Measurements from ENCODE around the gene CPN1.
"Not testable (repeated sequence)": the region's sequence is repeated elsewhere in the genome, so short reads cannot be mapped to it uniquely, and the experiment has no call there.

CPN1 gene

GRCh38 chr10:100081075-100082001 is at the start of gene CPN1:
CPN1 (minus strand) TSS chr10:100081869; CDS start chr10:100081625, 244 bp downstream.
- peaks cover 51% of the 10 kb centered on the region for H3K27me3 Mint-ChIP-seq
- H3K36me3 Mint-ChIP-seq = no peaks in the 10 kb centered on the region
- H3K4me3 Mint-ChIP-seq = no peak within 1 kb of the TSS
- H3K27ac Mint-ChIP-seq = no peak within 1 kb of the TSS
- ATAC-seq = no peak
- H3K9me3 Mint-ChIP-seq = no peaks in the 10 kb centered on the region
- H3K4me1 Mint-ChIP-seq = peaks cover 6% of the 10 kb centered on the region

- peaks cover 8% of the 10 kb centered on the region for H3K9me3 Mint-ChIP-seq
- no peak overlapping the region for H3K4me3 Mint-ChIP-seq
- no peaks in the 10 kb centered on the region for H3K4me1 Mint-ChIP-seq
- no peak for ATAC-seq
- H3K36me3 Mint-ChIP-seq = no peaks in the 10 kb centered on the region
- no peak overlapping the region for H3K27ac Mint-ChIP-seq
- peaks cover 54% of the 10 kb centered on the region for H3K27me3 Mint-ChIP-seq
Measured at GRCh38 chr10:100130831-100131230, 49.2 kb upstream of the CPN1 start.

- peaks cover 2% of the 10 kb centered on the region for H3K9me3 Mint-ChIP-seq
- H3K27ac Mint-ChIP-seq = no peak overlapping the region
- H3K4me1 Mint-ChIP-seq = no peaks in the 10 kb centered on the region
- peaks cover 48% of the 10 kb centered on the region for H3K27me3 Mint-ChIP-seq
- no peak overlapping the region for H3K4me3 Mint-ChIP-seq
- H3K36me3 Mint-ChIP-seq = no peaks in the 10 kb centered on the region
- ATAC-seq = no peak
Measured at GRCh38 chr10:100129424-100129823, 47.8 kb upstream of the CPN1 start.

GRCh38 chr10:100128951-100129350 is 47.3 kb upstream of the CPN1 start:
- peaks cover 2% of the 10 kb centered on the region for H3K9me3 Mint-ChIP-seq
- H3K27me3 Mint-ChIP-seq = peaks cover 48% of the 10 kb centered on the region
- no peaks in the 10 kb centered on the region for H3K36me3 Mint-ChIP-seq
- no peak overlapping the region for H3K4me3 Mint-ChIP-seq
- H3K4me1 Mint-ChIP-seq = no peaks in the 10 kb centered on the region
- H3K27ac Mint-ChIP-seq = no peak overlapping the region
- no peak for ATAC-seq

- H3K36me3 Mint-ChIP-seq, ATAC-seq, H3K9me3 Mint-ChIP-seq, H3K4me3 Mint-ChIP-seq, H3K27ac Mint-ChIP-seq, H3K4me1 Mint-ChIP-seq: not testable (repeated sequence)
- H3K27me3 Mint-ChIP-seq = peaks cover 46% of the 10 kb centered on the region
Measured at GRCh38 chr10:100125335-100125734, 43.7 kb upstream of the CPN1 start.

GRCh38 chr10:100124097-100124496 is 42.4 kb upstream of the CPN1 start:
- no peaks in the 10 kb centered on the region for H3K9me3 Mint-ChIP-seq
- no peaks in the 10 kb centered on the region for H3K36me3 Mint-ChIP-seq
- H3K4me3 Mint-ChIP-seq = no peak overlapping the region
- peaks cover 42% of the 10 kb centered on the region for H3K27me3 Mint-ChIP-seq
- no peak for ATAC-seq
- H3K27ac Mint-ChIP-seq = no peak overlapping the region
- peaks cover 6% of the 10 kb centered on the region for H3K4me1 Mint-ChIP-seq

- peaks cover 3% of the 10 kb centered on the region for H3K9me3 Mint-ChIP-seq
- peaks cover 39% of the 10 kb centered on the region for H3K27me3 Mint-ChIP-seq
- peaks cover 6% of the 10 kb centered on the region for H3K4me1 Mint-ChIP-seq
- no peak overlapping the region for H3K27ac Mint-ChIP-seq
- H3K4me3 Mint-ChIP-seq = no peak overlapping the region
- ATAC-seq = no peak
- H3K36me3 Mint-ChIP-seq = no peaks in the 10 kb centered on the region
Measured at GRCh38 chr10:100122780-100123179, 41.1 kb upstream of the CPN1 start.

GRCh38 chr10:100120550-100120949 is 38.9 kb upstream of the CPN1 start:
- H3K9me3 Mint-ChIP-seq = peaks cover 3% of the 10 kb centered on the region
- no peaks in the 10 kb centered on the region for H3K36me3 Mint-ChIP-seq
- H3K27me3 Mint-ChIP-seq = peaks cover 52% of the 10 kb centered on the region
- peaks cover 6% of the 10 kb centered on the region for H3K4me1 Mint-ChIP-seq
- no peak overlapping the region for H3K27ac Mint-ChIP-seq
- H3K4me3 Mint-ChIP-seq = no peak overlapping the region
- no peak for ATAC-seq

GRCh38 chr10:100119726-100120125 is 38.1 kb upstream of the CPN1 start:
- Mint-ChIP-seq H3K27ac (no peak overlapping the region), H3K36me3 (no peaks in the 10 kb centered on the region), H3K27me3 (peaks cover 57% of the 10 kb centered on the region), H3K4me1 (peaks cover 6% of the 10 kb centered on the region), H3K9me3 (peaks cover 3% of the 10 kb centered on the region), H3K4me3 (no peak overlapping the region)
- ATAC-seq = no peak

GRCh38 chr10:100114976-100115770 is 33.5 kb upstream of the CPN1 start:
- H3K4me1 Mint-ChIP-seq = no peaks in the 10 kb centered on the region
- no peak for ATAC-seq
- no peaks in the 10 kb centered on the region for H3K36me3 Mint-ChIP-seq
- H3K4me3 Mint-ChIP-seq = no peak overlapping the region
- H3K27ac Mint-ChIP-seq = no peak overlapping the region
- H3K27me3 Mint-ChIP-seq = peaks cover 54% of the 10 kb centered on the region
- peaks cover 3% of the 10 kb centered on the region for H3K9me3 Mint-ChIP-seq

- no peak for ATAC-seq
- no peaks in the 10 kb centered on the region for H3K4me1 Mint-ChIP-seq
- no peaks in the 10 kb centered on the region for H3K36me3 Mint-ChIP-seq
- H3K27me3 Mint-ChIP-seq = peaks cover 53% of the 10 kb centered on the region
- no peak overlapping the region for H3K27ac Mint-ChIP-seq
- no peak overlapping the region for H3K4me3 Mint-ChIP-seq
- H3K9me3 Mint-ChIP-seq = peaks cover 3% of the 10 kb centered on the region
Measured at GRCh38 chr10:100114460-100114859, 32.8 kb upstream of the CPN1 start.

- no peak for ATAC-seq
- no peaks in the 10 kb centered on the region for H3K36me3 Mint-ChIP-seq
- H3K9me3 Mint-ChIP-seq = no peaks in the 10 kb centered on the region
- H3K4me1 Mint-ChIP-seq = no peaks in the 10 kb centered on the region
- no peak overlapping the region for H3K4me3 Mint-ChIP-seq
- H3K27ac Mint-ChIP-seq = no peak overlapping the region
- peaks cover 21% of the 10 kb centered on the region for H3K27me3 Mint-ChIP-seq
Measured at GRCh38 chr10:100109670-100110069, 28.0 kb upstream of the CPN1 start.

- no peaks in the 10 kb centered on the region for H3K36me3 Mint-ChIP-seq
- H3K27me3 Mint-ChIP-seq = peaks cover 35% of the 10 kb centered on the region
- no peaks in the 10 kb centered on the region for H3K4me1 Mint-ChIP-seq
- peaks cover 5% of the 10 kb centered on the region for H3K9me3 Mint-ChIP-seq
- no peak overlapping the region for H3K27ac Mint-ChIP-seq
- ATAC-seq = no peak
- H3K4me3 Mint-ChIP-seq = no peak overlapping the region
Measured at GRCh38 chr10:100106865-100107264, 25.2 kb upstream of the CPN1 start.

GRCh38 chr10:100104300-100104699 is 22.6 kb upstream of the CPN1 start:
- Mint-ChIP-seq H3K36me3 (no peaks in the 10 kb centered on the region), H3K27ac (no peak overlapping the region), H3K4me3 (no peak overlapping the region), H3K9me3 (peaks cover 5% of the 10 kb centered on the region), H3K4me1 (no peaks in the 10 kb centered on the region), H3K27me3 (peaks cover 48% of the 10 kb centered on the region)
- ATAC-seq = no peak

GRCh38 chr10:100103581-100103980 is 21.9 kb upstream of the CPN1 start:
- H3K4me1 Mint-ChIP-seq = no peaks in the 10 kb centered on the region
- no peaks in the 10 kb centered on the region for H3K36me3 Mint-ChIP-seq
- no peak overlapping the region for H3K4me3 Mint-ChIP-seq
- H3K9me3 Mint-ChIP-seq = peaks cover 5% of the 10 kb centered on the region
- H3K27ac Mint-ChIP-seq = no peak overlapping the region
- ATAC-seq = no peak
- peaks cover 48% of the 10 kb centered on the region for H3K27me3 Mint-ChIP-seq
